A673 (cell line): Measurements from ENCODE around the gene R3HDML. TPM values are rescaled to one million over a fixed set of nuclear protein-coding genes. Genes with fewer than 3 reads are reported as not detected.
"Not testable (repeated sequence)": the region's sequence is repeated elsewhere in the genome, so short reads cannot be mapped to it uniquely, and the experiment has no call there.

ENCODE experiments used
- BruUV-seq: library from RNA; stranded (reverse); fragments of 400-500 nt; replicated peaks from 2 replicates; lab custom pipeline; 2021; lab: Mats Ljungman, UMichigan
- CTCF ChIA-PET: fragments of 300-600 bp; sonication (Branson Sonifier 250); formaldehyde crosslinking; loops from one replicate; lab custom pipeline; 2022; ENCODE audit warnings: antibody characterized with exemption; lab: Charles Lee
- POLR2A ChIA-PET: fragments of 300-600 bp; sonication (Branson Sonifier 250); formaldehyde crosslinking; loops from one replicate; lab custom pipeline; 2022; ENCODE audit warnings: antibody characterized with exemption; ENCODE audit not compliant: low non-redundant PET; lab: Charles Lee
- DNase-seq: peaks from one replicate; pipeline ENCODE4 v3.0.0-alpha.2; 2015; ENCODE audit warnings: low spot score
- H3K27ac ChIP-seq: fragments of 200-600 bp; sonication (generic); 2 replicates; pipeline ENCODE4 v1.5.1; 2016; ENCODE audit warnings: mixed run types, low read depth, mild to moderate bottlenecking, mixed read lengths, antibody characterized with exemption, low read length; ENCODE audit not compliant: poor library complexity, severe bottlenecking
- H3K27me3 ChIP-seq: fragments of 200-600 bp; sonication (generic); replicated peaks from 2 replicates; pipeline ENCODE4 v1.6.1; 2017; ENCODE audit warnings: mixed run types, low read depth, mild to moderate bottlenecking, mixed read lengths, antibody characterized with exemption, low read length; ENCODE audit not compliant: insufficient read depth, poor library complexity
- H3K36me3 ChIP-seq: fragments of 200-600 bp; sonication (generic); 2 replicates; pipeline ENCODE4 v1.6.1; 2016; ENCODE audit warnings: mixed run types, mild to moderate bottlenecking, mixed read lengths, antibody characterized with exemption, low read length; ENCODE audit not compliant: insufficient read depth, poor library complexity, severe bottlenecking
- H3K4me1 ChIP-seq: fragments of 200-600 bp; sonication (generic); 2 replicates; pipeline ENCODE4 v1.6.1; 2017; ENCODE audit warnings: mixed run types, mild to moderate bottlenecking, mixed read lengths, antibody characterized with exemption, low read length; ENCODE audit not compliant: insufficient read depth, poor library complexity, severe bottlenecking
- H3K4me3 ChIP-seq: fragments of 200-600 bp; sonication (generic); 2 replicates; pipeline ENCODE4 v1.5.1; 2016; ENCODE audit warnings: low read depth, mixed run types, mild to moderate bottlenecking, mixed read lengths, low read length; ENCODE audit not compliant: poor library complexity, severe bottlenecking
- H3K9me3 ChIP-seq: fragments of 200-600 bp; sonication (generic); 2 replicates; pipeline ENCODE4 v1.6.1; 2016; ENCODE audit warnings: mixed run types, low read depth, mild to moderate bottlenecking, mixed read lengths, antibody characterized with exemption, low read length; ENCODE audit not compliant: poor library complexity, severe bottlenecking
- EZH2 ChIP-seq: fragments of 200-600 bp; sonication (generic); IDR thresholded peaks from 2 replicates; pipeline ENCODE4 v1.6.1; 2017; ENCODE audit warnings: borderline replicate concordance, low read depth, mild to moderate bottlenecking, mixed read lengths, antibody characterized with exemption, low read length; ENCODE audit not compliant: poor library complexity, severe bottlenecking
- intact Hi-C: fragments of 100-400 bp; cut with micrococcal nuclease; formaldehyde crosslinking; loops from one replicate; pipeline ENCODE4 v1.10.0; 2022; ENCODE audit not compliant: unreplicated experiment
- total RNA-seq: library from RNA; stranded (reverse); gene quantifications from 2 replicates; pipeline ENCODE4 v1.2.3, GENCODE V29; 2021
- TF ChIP-seq, protein P1 (sequence below): fragments of 300-800, 200-600 bp; sonication (generic); conservative IDR thresholded peaks from 2 replicates; pipeline ENCODE4 v1.5.1; 2017; ENCODE audit warnings: low read depth, mild to moderate bottlenecking, antibody characterized with exemption, low read length, moderate library complexity, mixed read lengths

R3HDML gene
- total RNA-seq, 1 experiment from 2014 or later = not detected

GRCh38 chr20:44324343-44324742, 12.5 kb upstream of the R3HDML start:
- TF ChIP-seq, protein P1, sequence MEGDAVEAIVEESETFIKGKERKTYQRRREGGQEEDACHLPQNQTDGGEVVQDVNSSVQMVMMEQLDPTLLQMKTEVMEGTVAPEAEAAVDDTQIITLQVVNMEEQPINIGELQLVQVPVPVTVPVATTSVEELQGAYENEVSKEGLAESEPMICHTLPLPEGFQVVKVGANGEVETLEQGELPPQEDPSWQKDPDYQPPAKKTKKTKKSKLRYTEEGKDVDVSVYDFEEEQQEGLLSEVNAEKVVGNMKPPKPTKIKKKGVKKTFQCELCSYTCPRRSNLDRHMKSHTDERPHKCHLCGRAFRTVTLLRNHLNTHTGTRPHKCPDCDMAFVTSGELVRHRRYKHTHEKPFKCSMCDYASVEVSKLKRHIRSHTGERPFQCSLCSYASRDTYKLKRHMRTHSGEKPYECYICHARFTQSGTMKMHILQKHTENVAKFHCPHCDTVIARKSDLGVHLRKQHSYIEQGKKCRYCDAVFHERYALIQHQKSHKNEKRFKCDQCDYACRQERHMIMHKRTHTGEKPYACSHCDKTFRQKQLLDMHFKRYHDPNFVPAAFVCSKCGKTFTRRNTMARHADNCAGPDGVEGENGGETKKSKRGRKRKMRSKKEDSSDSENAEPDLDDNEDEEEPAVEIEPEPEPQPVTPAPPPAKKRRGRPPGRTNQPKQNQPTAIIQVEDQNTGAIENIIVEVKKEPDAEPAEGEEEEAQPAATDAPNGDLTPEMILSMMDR = no peak
- no peak for TF ChIP-seq EZH2
- POLR2A ChIA-PET = interaction anchor here (0.5 kb wide), 1 partner anchor 43 kb away, joined by 3 read pairs; no protein-coding TSS in a partner anchor
- BruUV-seq = no TSS peak
- CTCF ChIA-PET = no interaction called here
- DNase-seq = no peak
- Histone ChIP-seq H3K27ac (no peak overlapping the region), H3K4me3 (no peak overlapping the region), H3K9me3 (no peaks in the 10 kb centered on the region), H3K27me3 (no peaks in the 10 kb centered on the region), H3K36me3 (no peaks in the 10 kb centered on the region), H3K4me1 (no peaks in the 10 kb centered on the region)
- intact Hi-C loops = no loop called here

- intact Hi-C loops = no loop called here
- Histone ChIP-seq H3K27ac (no peak overlapping the region), H3K36me3 (no peaks in the 10 kb centered on the region), H3K4me3 (peak overlapping the region; percentile 24), H3K9me3 (no peaks in the 10 kb centered on the region), H3K27me3 (no peaks in the 10 kb centered on the region), H3K4me1 (no peaks in the 10 kb centered on the region)
- no TSS peak for BruUV-seq
- TF ChIP-seq, protein P1 = no peak
- TF ChIP-seq EZH2 = no peak
- DNase-seq = no peak
- POLR2A ChIA-PET = no interaction called here
- CTCF ChIA-PET = no interaction called here
Measured at GRCh38 chr20:44326391-44327159, 10.3 kb upstream of the R3HDML start.

DNA sequence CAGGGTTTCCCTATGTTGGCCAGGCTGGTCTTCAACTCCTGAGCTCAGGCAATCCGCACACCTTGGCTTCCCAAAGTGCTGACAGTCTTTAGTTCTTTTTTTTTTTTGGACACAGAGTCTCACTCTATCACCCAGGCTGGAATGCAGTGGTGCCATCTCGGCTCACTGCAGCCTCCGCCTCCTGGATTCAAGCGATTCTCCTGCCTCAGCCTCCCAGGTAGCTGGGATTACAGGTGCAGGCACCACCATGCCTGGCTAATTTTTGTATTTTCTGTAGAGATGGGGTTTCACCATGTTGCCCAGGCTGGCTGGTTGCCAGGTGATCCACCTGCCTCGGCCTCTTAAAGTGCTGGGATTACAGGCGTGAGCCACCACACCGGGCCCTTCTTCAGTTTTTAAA, 9.1 kb upstream of the R3HDML start:
- POLR2A ChIA-PET, H3K4me1 ChIP-seq, H3K36me3 ChIP-seq, H3K9me3 ChIP-seq, H3K27me3 ChIP-seq, intact Hi-C loops, H3K4me3 ChIP-seq, DNase-seq, BruUV-seq, H3K27ac ChIP-seq: not testable (repeated sequence)
- CTCF ChIA-PET = interaction anchor here (0.5 to 0.7 kb wide), 2 partner anchors 10 to 17 kb away, joined by 7 to 11 read pairs; no protein-coding TSS in a partner anchor

DNA sequence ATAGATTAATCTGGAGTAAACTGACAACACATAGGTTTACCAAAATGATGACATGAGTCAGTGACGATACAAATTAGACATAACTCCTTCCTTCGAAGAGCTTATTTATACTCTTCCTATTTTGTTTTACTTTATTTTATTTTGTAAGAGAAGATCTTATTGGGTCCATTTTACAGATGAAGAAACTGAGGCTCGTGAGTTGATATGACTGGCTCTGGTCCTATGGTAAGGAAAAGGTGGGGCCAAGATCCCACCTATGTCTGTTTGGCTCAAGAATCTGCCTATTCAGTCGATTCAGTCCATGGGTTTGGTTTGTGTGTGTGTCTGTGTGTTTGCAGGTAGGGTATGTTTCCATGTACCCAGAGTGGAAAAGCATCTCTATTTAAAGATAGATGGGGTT, 8.4 kb upstream of the R3HDML start:
- ChIA-PET CTCF (interaction anchor here (0.5 kb wide), 1 partner anchor 9 kb away, joined by 7 read pairs; no protein-coding TSS in a partner anchor), POLR2A (no interaction called here)
- no peak overlapping the region for H3K27ac ChIP-seq
- H3K9me3 ChIP-seq = no peaks in the 10 kb centered on the region
- intact Hi-C loops = no loop called here
- H3K36me3 ChIP-seq = no peaks in the 10 kb centered on the region
- no peaks in the 10 kb centered on the region for H3K4me1 ChIP-seq
- H3K4me3 ChIP-seq = no peak overlapping the region
- no peak for DNase-seq
- no peaks in the 10 kb centered on the region for H3K27me3 ChIP-seq
- BruUV-seq = no TSS peak
- no peak for TF ChIP-seq EZH2
- TF ChIP-seq, protein P1 = no peak
